ENCODE results near the gene DENND2A.
A peak's percentile ranks its signal among the peaks of the same experiment; 100 is the strongest.
"Not testable (repeated sequence)": the region's sequence is repeated elsewhere in the genome, so short reads cannot be mapped to it uniquely, and the experiment has no call there.

Gene DENND2A

GRCh38 chr7:140673774-140674155 lies 33.2 kb upstream of the DENND2A start:
- DNase-seq (ENCODE audit: low spot score): peak; percentile 35

- peak; percentile 59 for DNase-seq (ENCODE audit: low spot score)
These were observed 32.6 kb upstream of the DENND2A start for GRCh38 chr7:140673063-140673773.

GRCh38 chr7:140672382-140673062 lies 31.9 kb upstream of the DENND2A start, which contains the start of gene ADCK2:
TSS of gene ADCK2 (plus strand) at chr7:140672945. CDS start at chr7:140673331, 386 bp downstream.
- peak; percentile 95 for DNase-seq (ENCODE audit: low spot score)

- DNase-seq (ENCODE audit: low spot score): no peak
These were observed 31.4 kb upstream of the DENND2A start for GRCh38 chr7:140671966-140672365.

GRCh38 chr7:140670343-140670935 lies 29.8 kb upstream of the DENND2A start:
- DNase-seq (ENCODE audit: low spot score): no peak

GRCh38 chr7:140669862-140670261 lies 29.2 kb upstream of the DENND2A start:
- DNase-seq (ENCODE audit: low spot score): not testable (repeated sequence)

- no peak for DNase-seq (ENCODE audit: low spot score)
These were observed 28.7 kb upstream of the DENND2A start for GRCh38 chr7:140669352-140669751.

GRCh38 chr7:140668641-140669040 lies 28.0 kb upstream of the DENND2A start:
- DNase-seq (ENCODE audit: low spot score): no peak

- no peak for DNase-seq (ENCODE audit: low spot score)
These were observed 26.9 kb upstream of the DENND2A start for GRCh38 chr7:140667476-140667875.

- not testable (repeated sequence) for DNase-seq (ENCODE audit: low spot score)
These were observed 22.3 kb upstream of the DENND2A start for GRCh38 chr7:140662938-140663337.

GRCh38 chr7:140661124-140661523 lies 20.5 kb upstream of the DENND2A start:
- DNase-seq (ENCODE audit: low spot score): no peak

GRCh38 chr7:140659856-140660255 lies 19.2 kb upstream of the DENND2A start:
- no peak for DNase-seq (ENCODE audit: low spot score)

- DNase-seq (ENCODE audit: low spot score): no peak
These were observed 17.3 kb upstream of the DENND2A start for GRCh38 chr7:140657891-140658290.

GRCh38 chr7:140656548-140657515 lies 16.2 kb upstream of the DENND2A start:
- peak; percentile 73 for DNase-seq (ENCODE audit: low spot score)

- no peak for DNase-seq (ENCODE audit: low spot score)
These were observed 15.1 kb upstream of the DENND2A start for GRCh38 chr7:140655511-140656408.

GRCh38 chr7:140654661-140655060 lies 14.0 kb upstream of the DENND2A start:
- DNase-seq (ENCODE audit: low spot score): no peak

GRCh38 chr7:140654109-140654387 lies 13.4 kb upstream of the DENND2A start:
- no peak for DNase-seq (ENCODE audit: low spot score)

GRCh38 chr7:140653319-140654108 lies 12.9 kb upstream of the DENND2A start:
- DNase-seq (ENCODE audit: low spot score): peak; percentile 86

- no peak for DNase-seq (ENCODE audit: low spot score)
These were observed 9.8 kb upstream of the DENND2A start for GRCh38 chr7:140650367-140650766.

GRCh38 chr7:140649556-140650205 lies 9.1 kb upstream of the DENND2A start:
- DNase-seq (ENCODE audit: low spot score): no peak

All from AG20443 (cell line).